LNCaP clone FGC (cell line): ENCODE data around the gene CPVL.

ENCODE experiments used
- DNase-seq: peaks from one replicate; pipeline ENCODE4 v3.0.0-alpha.2; 2011; ENCODE audit warnings: low read depth
- H3K4me3 ChIP-seq: 2 replicates; pipeline ENCODE4 v1.5.1; 2011; ENCODE audit warnings: mild to moderate bottlenecking, low read depth, low read length, control low read depth
- TF ChIP-seq, protein P1 (sequence below): IDR thresholded peaks from 2 replicates; pipeline ENCODE4 v1.5.1; 2012; ENCODE audit warnings: mild to moderate bottlenecking; ENCODE audit not compliant: control insufficient read depth, insufficient read depth; ENCODE audit errors: extremely low read depth

Gene CPVL

DNA sequence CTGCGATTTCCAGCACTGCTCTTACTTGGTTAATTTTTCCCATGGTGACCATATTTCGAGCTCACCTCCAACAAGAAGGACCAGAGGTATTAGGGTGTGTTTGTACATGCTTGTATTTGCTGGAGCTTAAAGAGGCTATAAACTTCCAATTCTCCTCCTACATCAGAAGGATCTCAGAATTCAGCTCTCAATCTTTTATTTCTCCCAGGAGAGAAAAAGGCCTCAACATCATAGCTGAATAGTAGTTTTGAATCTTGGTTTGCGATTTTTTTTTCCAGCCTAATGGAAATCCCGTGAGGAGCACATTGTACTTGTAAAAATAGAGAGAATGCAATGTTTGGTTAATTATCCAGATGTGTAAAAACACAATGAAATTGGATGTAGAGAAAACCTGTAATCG, 69.7 kb downstream of the CPVL start:
- TF ChIP-seq, protein P1, sequence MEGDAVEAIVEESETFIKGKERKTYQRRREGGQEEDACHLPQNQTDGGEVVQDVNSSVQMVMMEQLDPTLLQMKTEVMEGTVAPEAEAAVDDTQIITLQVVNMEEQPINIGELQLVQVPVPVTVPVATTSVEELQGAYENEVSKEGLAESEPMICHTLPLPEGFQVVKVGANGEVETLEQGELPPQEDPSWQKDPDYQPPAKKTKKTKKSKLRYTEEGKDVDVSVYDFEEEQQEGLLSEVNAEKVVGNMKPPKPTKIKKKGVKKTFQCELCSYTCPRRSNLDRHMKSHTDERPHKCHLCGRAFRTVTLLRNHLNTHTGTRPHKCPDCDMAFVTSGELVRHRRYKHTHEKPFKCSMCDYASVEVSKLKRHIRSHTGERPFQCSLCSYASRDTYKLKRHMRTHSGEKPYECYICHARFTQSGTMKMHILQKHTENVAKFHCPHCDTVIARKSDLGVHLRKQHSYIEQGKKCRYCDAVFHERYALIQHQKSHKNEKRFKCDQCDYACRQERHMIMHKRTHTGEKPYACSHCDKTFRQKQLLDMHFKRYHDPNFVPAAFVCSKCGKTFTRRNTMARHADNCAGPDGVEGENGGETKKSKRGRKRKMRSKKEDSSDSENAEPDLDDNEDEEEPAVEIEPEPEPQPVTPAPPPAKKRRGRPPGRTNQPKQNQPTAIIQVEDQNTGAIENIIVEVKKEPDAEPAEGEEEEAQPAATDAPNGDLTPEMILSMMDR, result no peak
- DNase-seq, result no peak

DNA sequence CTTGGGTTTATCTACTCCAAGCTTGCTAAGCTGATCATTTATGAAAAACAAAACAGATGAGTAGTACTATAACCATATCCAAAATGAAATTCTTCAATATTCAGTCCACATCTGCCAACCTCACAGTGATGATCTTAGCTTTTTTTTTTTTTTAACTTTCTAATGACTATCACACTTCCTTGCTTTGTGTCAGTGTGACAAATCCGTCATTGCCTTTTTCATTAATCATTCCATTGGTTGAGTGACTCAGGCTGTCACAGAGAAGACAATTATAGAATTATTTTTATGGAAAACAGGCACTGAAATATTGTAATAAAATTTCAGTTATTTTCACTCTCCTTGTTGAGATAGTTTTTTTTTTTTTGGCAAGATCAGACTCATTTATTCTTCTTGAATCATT, 70.7 kb downstream of the CPVL start:
- no peak overlapping the region for H3K4me3 ChIP-seq
- no peak for DNase-seq
- TF ChIP-seq, protein P1, result no peak

More for the DNA sequence above, 69.7 kb downstream of the CPVL start:
- H3K4me3 ChIP-seq, result no peak overlapping the region

GRCh38 chr7:29071203-29071874, 75.0 kb downstream of the CPVL start:
- TF ChIP-seq, protein P1, result no peak
- H3K4me3 ChIP-seq, result no peak overlapping the region
- peak; percentile 79 for DNase-seq

- H3K4me3 ChIP-seq, result no peak overlapping the region
- DNase-seq, result no peak
- TF ChIP-seq, protein P1, result no peak
Measured at GRCh38 chr7:29066641-29067040, 79.7 kb downstream of the CPVL start.

DNA sequence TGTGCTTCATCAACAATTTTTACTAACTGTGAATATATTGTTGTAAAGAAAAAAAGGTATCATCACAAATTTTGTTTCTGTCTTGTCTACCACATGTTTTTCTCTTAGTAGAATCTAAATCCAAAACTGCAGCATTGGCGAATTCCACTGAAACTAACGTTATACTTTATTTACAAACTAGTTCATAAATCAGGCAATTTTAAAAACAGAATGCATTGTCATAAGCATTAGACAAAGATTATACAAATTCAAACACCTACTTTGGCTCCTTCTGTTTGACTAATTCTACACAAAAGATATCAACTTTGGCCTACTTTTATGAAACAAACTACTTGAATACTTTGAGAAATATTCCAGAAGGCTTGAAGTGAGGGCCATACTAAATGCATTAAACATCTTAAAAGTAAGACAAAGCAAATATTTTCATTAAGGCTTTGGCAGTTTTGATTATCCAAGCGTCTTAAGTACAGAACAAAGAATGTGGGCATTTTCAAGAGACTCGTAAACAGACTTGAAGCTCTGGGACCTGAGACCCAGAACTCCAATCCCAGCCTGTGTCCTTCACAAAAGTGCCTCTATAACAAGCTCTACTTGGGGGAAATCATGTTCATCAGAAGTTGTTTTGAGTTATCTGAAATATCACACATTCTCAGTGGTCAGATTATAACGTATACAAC, 81.0 kb downstream of the CPVL start:
- TF ChIP-seq, protein P1, result no peak
- no peak overlapping the region for H3K4me3 ChIP-seq
- no peak for DNase-seq

DNA sequence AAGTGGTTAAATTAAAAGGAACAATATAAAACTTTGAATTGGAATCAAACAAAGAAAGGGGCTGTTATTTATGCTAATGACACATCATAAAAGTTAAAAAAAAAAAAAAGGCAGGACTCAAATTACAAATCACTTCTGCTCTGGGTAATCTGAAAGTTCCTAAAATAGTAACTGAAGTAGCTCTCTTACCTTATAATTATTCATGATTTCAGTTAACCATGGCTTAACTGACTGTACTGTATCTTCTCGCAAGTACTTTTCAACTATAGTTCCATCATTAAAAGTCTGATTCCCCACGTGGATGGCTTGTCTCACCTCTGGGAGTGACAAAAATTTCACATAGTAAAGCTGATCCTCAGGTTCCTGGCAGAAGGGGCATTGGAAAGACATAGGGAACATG, 82.5 kb downstream of the CPVL start:
- TF ChIP-seq, protein P1, result no peak
- no peak overlapping the region for H3K4me3 ChIP-seq
- no peak for DNase-seq
